ENCODE results near the gene URB2. TPM values are rescaled to one million over a fixed set of nuclear protein-coding genes. Genes with fewer than 3 reads are reported as not detected.

The URB2 gene
- total RNA-seq, 2 donors from 2014 or later: 18.6 to 20.3 TPM

GRCh38 chr1:229675396-229675795, 49.3 kb downstream of the URB2 start:
- H3K9me3 Mint-ChIP-seq: no peaks in the 10 kb centered on the region
- TF ChIP-seq CTCF (conservative IDR thresholded peaks at IDR 0.05): no peak

GRCh38 chr1:229685149-229685548, 59.1 kb downstream of the URB2 start:
- H3K4me3 ChIP-seq (ENCODE audit: low read length): no peak overlapping the region
- no peak for DNase-seq
- Mint-ChIP-seq H3K9me3 (peaks cover 32% of the 10 kb centered on the region), H3K27me3 (ENCODE audit: insufficient read depth) (no peaks in the 10 kb centered on the region), H3K36me3 (ENCODE audit: low read depth) (no peaks in the 10 kb centered on the region), H3K4me3 (no peak overlapping the region), H3K27ac (no peak overlapping the region), H3K4me1 (no peaks in the 10 kb centered on the region)
- H3K9me3 ChIP-seq (ENCODE audit: control insufficient read depth, low read length): peaks cover 25% of the 10 kb centered on the region
- no peak overlapping the region for H3K27ac ChIP-seq (ENCODE audit: low read depth, low read length)
- WGBS, 2 experiments (ENCODE audit: insufficient coverage in 1 of 2, insufficient read length in 1 of 2): 89 to 93% methylated on average over 1 to 2 of the region's 2 CpGs
- H3K27me3 ChIP-seq (ENCODE audit: control insufficient read depth, insufficient read depth, low read length, poor library complexity, severe bottlenecking): no peaks in the 10 kb centered on the region
- H3K36me3 ChIP-seq (ENCODE audit: control insufficient read depth, insufficient read depth, low read length): no peaks in the 10 kb centered on the region
- TF ChIP-seq CTCF (conservative IDR thresholded peaks at IDR 0.05): no peak
- H3K4me1 ChIP-seq (ENCODE audit: control insufficient read depth, insufficient read depth, low read length): no peaks in the 10 kb centered on the region
- H3K9ac ChIP-seq (ENCODE audit: extremely low read depth, low read length, poor library complexity, severe bottlenecking): no peak overlapping the region

More at GRCh38 chr1:229675396-229675795, 49.3 kb downstream of the URB2 start:
- Histone ChIP-seq H3K4me1 (ENCODE audit: control insufficient read depth, insufficient read depth, low read length) (no peaks in the 10 kb centered on the region), H3K9ac (ENCODE audit: extremely low read depth, low read length, poor library complexity, severe bottlenecking) (no peak overlapping the region), H3K27ac (ENCODE audit: low read depth, low read length) (no peak overlapping the region), H3K9me3 (ENCODE audit: control insufficient read depth, low read length) (no peaks in the 10 kb centered on the region), H3K27me3 (ENCODE audit: control insufficient read depth, insufficient read depth, low read length, poor library complexity, severe bottlenecking) (no peaks in the 10 kb centered on the region), H3K36me3 (ENCODE audit: control insufficient read depth, insufficient read depth, low read length) (no peaks in the 10 kb centered on the region), H3K4me3 (ENCODE audit: low read length) (no peak overlapping the region)
- no peaks in the 10 kb centered on the region for H3K4me1 Mint-ChIP-seq
- DNase-seq: no peak
- no peaks in the 10 kb centered on the region for H3K36me3 Mint-ChIP-seq (ENCODE audit: low read depth)
- no peaks in the 10 kb centered on the region for H3K27me3 Mint-ChIP-seq (ENCODE audit: insufficient read depth)
- no peak overlapping the region for H3K4me3 Mint-ChIP-seq
- no peak overlapping the region for H3K27ac Mint-ChIP-seq

- no peak for DNase-seq
- TF ChIP-seq CTCF (conservative IDR thresholded peaks at IDR 0.05): no peak
- Mint-ChIP-seq H3K9me3 (peaks cover 18% of the 10 kb centered on the region), H3K27me3 (ENCODE audit: insufficient read depth) (no peaks in the 10 kb centered on the region), H3K27ac (no peak overlapping the region), H3K4me1 (peaks cover 7% of the 10 kb centered on the region), H3K36me3 (ENCODE audit: low read depth) (no peaks in the 10 kb centered on the region), H3K4me3 (no peak overlapping the region)
- Histone ChIP-seq H3K4me1 (ENCODE audit: control insufficient read depth, insufficient read depth, low read length) (no peaks in the 10 kb centered on the region), H3K4me3 (ENCODE audit: low read length) (no peak overlapping the region), H3K9me3 (ENCODE audit: control insufficient read depth, low read length) (peaks cover 15% of the 10 kb centered on the region), H3K36me3 (ENCODE audit: control insufficient read depth, insufficient read depth, low read length) (no peaks in the 10 kb centered on the region), H3K9ac (ENCODE audit: extremely low read depth, low read length, poor library complexity, severe bottlenecking) (no peak overlapping the region), H3K27ac (ENCODE audit: low read depth, low read length) (no peak overlapping the region), H3K27me3 (ENCODE audit: control insufficient read depth, insufficient read depth, low read length, poor library complexity, severe bottlenecking) (no peaks in the 10 kb centered on the region)
- WGBS, 2 experiments (ENCODE audit: insufficient coverage in 1 of 2, insufficient read length in 1 of 2): 80 to 89% methylated on average over 1 to 4 of the region's 4 CpGs
Measured at GRCh38 chr1:229689273-229689672, 63.2 kb downstream of the URB2 start.

Measured in endodermal cell (in vitro differentiated cells).